Activated naive CD8-positive, alpha-beta T cell (primary cell): Measurements from ENCODE around the gene TNC.

Experiments used
- H3K27ac Mint-ChIP-seq: one replicate; pipeline ENCODE4 v1.8.0; 2021; ENCODE audit warnings: mixed read lengths
- H3K27me3 Mint-ChIP-seq: one replicate; pipeline ENCODE4 v1.8.0; 2021; ENCODE audit warnings: mixed read lengths
- H3K36me3 Mint-ChIP-seq: one replicate; pipeline ENCODE4 v1.8.0; 2021; ENCODE audit warnings: mixed read lengths
- H3K4me1 Mint-ChIP-seq: one replicate; pipeline ENCODE4 v1.8.0; 2021; ENCODE audit warnings: low read depth, mixed read lengths
- H3K4me3 Mint-ChIP-seq: one replicate; pipeline ENCODE4 v1.8.0; 2021; ENCODE audit warnings: mild to moderate bottlenecking, mixed read lengths
- H3K9me3 Mint-ChIP-seq: one replicate; pipeline ENCODE4 v1.8.0; 2021; ENCODE audit warnings: low read depth, mixed read lengths

TNC gene

GRCh38 chr9:115118879-115119218 is 892 bp upstream of the TNC start:
- Mint-ChIP-seq H3K36me3 (no peaks in the 10 kb centered on the region), H3K27ac (no peak overlapping the region), H3K4me1 (peaks cover 8% of the 10 kb centered on the region), H3K9me3 (no peaks in the 10 kb centered on the region), H3K27me3 (peaks cover 52% of the 10 kb centered on the region), H3K4me3 (no peak overlapping the region)

DNA sequence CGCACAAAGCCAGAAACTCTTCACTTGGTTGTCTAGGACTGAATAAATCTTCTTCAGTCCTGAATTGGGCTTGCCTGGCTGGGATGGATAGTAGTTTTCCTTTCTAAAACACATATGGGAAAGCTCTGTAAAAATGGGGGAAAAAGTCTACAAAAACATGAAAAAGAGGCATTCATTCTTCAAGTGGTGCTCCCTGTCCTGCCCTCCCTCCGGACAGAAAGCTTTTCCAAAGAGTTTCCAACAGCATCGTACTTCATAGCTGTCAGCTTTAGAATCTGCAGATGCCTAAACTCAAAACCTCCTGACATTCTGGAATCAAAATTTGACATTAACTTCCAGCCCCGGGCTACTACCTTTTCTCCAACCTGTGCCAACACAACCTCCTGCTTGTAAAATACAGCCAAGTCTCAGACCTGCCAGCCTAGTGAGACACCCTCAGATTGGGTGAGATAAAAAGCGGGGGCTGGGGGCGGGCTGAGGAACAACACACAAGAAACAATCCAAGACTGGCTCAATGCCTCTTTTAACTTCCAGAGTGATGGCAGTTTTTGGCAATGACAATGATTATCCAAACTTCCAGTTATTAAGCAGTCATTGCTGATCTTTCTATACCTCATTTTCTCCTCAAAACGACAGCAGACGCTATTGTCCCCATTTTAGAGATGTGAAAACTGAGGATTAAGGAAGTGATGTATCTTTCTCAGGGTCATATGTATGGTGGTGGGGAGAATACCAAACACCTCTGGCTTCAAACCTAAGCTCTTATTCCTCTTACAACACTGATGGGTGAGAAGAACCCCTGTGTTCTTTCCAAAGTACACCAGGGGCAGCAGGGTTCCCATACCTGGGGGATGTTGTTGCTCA is 1.3 kb downstream of the TNC start:
- H3K4me1 Mint-ChIP-seq = peaks cover 8% of the 10 kb centered on the region
- H3K9me3 Mint-ChIP-seq = no peaks in the 10 kb centered on the region
- H3K27ac Mint-ChIP-seq = no peak overlapping the region
- peaks cover 48% of the 10 kb centered on the region for H3K27me3 Mint-ChIP-seq
- H3K36me3 Mint-ChIP-seq = no peaks in the 10 kb centered on the region
- no peak overlapping the region for H3K4me3 Mint-ChIP-seq

DNA sequence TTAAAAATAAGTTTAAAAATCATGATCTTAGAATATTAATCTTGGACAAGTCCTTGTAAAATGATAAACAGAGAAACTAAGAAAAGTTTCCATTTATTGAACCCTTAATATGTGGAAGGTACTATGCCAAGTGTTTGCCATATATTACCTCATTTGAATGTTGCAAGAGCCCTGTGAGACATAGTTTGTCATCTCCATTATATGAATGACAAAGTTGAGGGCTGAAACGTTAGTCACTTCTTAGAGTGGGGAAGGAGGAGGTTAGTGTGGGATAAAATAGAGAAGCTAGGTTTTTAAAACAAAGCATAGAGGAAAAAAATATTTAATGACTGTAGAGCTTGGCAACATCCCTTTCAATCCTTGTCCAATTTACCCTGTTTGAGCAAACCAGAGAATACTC is 2.0 kb downstream of the TNC start:
- Mint-ChIP-seq H3K9me3 (no peaks in the 10 kb centered on the region), H3K27me3 (peaks cover 42% of the 10 kb centered on the region), H3K36me3 (no peaks in the 10 kb centered on the region), H3K4me3 (no peak overlapping the region), H3K27ac (no peak overlapping the region), H3K4me1 (peaks cover 8% of the 10 kb centered on the region)

DNA sequence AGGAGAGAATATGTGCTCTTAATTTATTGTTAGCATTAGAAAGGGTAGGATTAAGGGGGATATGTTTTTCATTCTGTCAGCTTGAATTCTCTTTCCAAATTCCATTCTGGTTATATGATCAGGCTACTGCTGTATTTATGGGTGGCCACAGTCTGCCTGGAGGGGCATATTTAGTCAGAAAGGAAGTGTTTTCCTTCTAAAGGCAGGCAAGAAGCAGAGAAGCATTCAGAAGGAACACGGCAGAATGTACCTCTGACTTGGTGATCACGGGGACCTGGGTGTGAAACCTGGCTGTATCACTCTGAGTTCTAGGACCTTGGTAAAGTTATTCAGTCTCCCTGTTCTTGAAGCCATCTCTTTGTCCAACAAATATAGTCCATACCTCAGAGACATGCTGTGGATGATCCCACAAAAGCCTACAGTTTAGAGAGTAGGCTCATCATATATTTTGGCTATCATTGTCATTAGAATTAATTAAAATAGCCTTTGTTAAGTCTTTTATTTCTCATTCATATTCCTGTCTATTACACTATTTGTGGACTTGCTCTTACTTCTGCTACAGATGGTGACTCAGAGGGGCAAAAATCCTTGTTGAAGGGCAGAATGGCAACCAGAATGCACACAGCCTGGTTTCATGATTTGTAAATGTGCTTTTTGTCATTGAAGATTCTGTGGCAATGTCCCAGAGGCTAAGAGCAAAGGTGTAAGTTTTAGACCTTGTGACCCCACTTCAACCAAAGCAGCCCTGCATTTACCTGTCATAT is 2.7 kb downstream of the TNC start:
- peaks cover 41% of the 10 kb centered on the region for H3K27me3 Mint-ChIP-seq
- peaks cover 8% of the 10 kb centered on the region for H3K4me1 Mint-ChIP-seq
- no peak overlapping the region for H3K27ac Mint-ChIP-seq
- H3K9me3 Mint-ChIP-seq = no peaks in the 10 kb centered on the region
- H3K4me3 Mint-ChIP-seq = no peak overlapping the region
- H3K36me3 Mint-ChIP-seq = no peaks in the 10 kb centered on the region

DNA sequence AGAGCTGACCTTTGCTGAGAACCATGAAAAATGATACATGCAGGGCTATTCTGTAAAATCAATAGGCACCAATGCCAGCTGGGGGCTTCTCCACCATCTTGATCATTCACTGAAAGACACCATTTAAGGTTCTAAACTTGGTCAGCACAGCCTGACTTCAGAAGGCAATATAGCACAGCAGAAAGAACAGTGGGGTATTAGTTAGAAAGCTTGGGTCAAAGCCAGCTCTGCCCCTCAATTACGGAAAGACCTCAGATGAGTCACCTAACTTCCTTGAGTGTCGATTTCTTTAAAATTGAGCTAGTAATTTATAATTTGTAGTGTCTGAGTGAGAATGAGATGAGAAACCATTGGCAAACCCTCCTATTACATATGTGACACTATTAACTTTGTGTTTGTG is 3.4 kb downstream of the TNC start:
- H3K27me3 Mint-ChIP-seq = peaks cover 42% of the 10 kb centered on the region
- H3K4me1 Mint-ChIP-seq = peaks cover 8% of the 10 kb centered on the region
- H3K9me3 Mint-ChIP-seq = no peaks in the 10 kb centered on the region
- no peak overlapping the region for H3K4me3 Mint-ChIP-seq
- H3K27ac Mint-ChIP-seq = no peak overlapping the region
- no peaks in the 10 kb centered on the region for H3K36me3 Mint-ChIP-seq

GRCh38 chr9:115114084-115114483 is 3.9 kb downstream of the TNC start:
- peaks cover 8% of the 10 kb centered on the region for H3K4me1 Mint-ChIP-seq
- H3K9me3 Mint-ChIP-seq = no peaks in the 10 kb centered on the region
- H3K36me3 Mint-ChIP-seq = no peaks in the 10 kb centered on the region
- H3K27me3 Mint-ChIP-seq = peaks cover 39% of the 10 kb centered on the region
- H3K4me3 Mint-ChIP-seq = no peak overlapping the region
- H3K27ac Mint-ChIP-seq = no peak overlapping the region

GRCh38 chr9:115111874-115112273 is 6.1 kb downstream of the TNC start:
- peaks cover 32% of the 10 kb centered on the region for H3K27me3 Mint-ChIP-seq
- H3K4me1 Mint-ChIP-seq = peaks cover 1% of the 10 kb centered on the region
- no peak overlapping the region for H3K4me3 Mint-ChIP-seq
- H3K9me3 Mint-ChIP-seq = no peaks in the 10 kb centered on the region
- no peak overlapping the region for H3K27ac Mint-ChIP-seq
- no peaks in the 10 kb centered on the region for H3K36me3 Mint-ChIP-seq

DNA sequence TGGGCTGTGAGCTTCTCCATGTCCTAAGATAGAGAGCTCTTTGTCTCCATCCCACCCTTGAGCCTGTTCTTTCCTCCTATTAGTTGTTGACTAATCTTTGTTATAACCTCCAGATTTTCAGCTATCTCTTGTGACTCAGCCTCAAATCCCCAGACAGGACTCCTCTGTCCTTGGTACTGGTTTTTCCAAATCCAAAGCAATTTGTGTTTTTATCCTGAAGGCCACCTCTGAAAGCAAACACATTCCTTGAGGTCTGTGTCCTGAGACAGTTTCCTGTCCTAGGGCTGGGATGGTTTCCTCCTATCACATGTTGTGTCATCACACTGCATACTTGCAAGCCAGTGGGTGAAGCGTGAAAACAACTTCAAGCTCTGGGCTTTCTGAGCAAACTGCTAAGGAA is 8.5 kb downstream of the TNC start:
- Mint-ChIP-seq H3K4me3 (no peak overlapping the region), H3K27ac (no peak overlapping the region), H3K27me3 (peaks cover 17% of the 10 kb centered on the region), H3K4me1 (peaks cover 8% of the 10 kb centered on the region), H3K9me3 (no peaks in the 10 kb centered on the region), H3K36me3 (no peaks in the 10 kb centered on the region)

DNA sequence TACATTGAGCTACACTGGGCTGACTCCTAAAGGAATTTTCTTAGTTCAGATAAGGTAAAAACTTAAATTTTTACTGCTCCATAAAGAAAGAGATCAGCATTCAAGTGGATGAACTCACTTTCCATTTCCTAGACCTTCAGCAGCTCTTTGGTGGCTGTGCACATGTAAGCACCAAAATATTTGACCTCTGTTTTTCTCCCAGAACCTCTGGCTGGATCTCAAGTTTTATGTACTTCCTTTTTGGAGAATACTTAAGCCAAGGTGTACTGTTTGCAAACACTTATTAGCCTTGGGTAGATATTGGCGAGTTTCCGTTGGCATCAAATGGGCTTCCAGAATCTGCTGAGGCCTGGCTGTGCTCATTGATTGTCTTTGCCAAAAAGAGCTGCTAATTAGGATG is 10.3 kb downstream of the TNC start:
- Mint-ChIP-seq H3K36me3 (no peaks in the 10 kb centered on the region), H3K27ac (no peak overlapping the region), H3K4me1 (peaks cover 8% of the 10 kb centered on the region), H3K4me3 (no peak overlapping the region), H3K9me3 (no peaks in the 10 kb centered on the region), H3K27me3 (peaks cover 9% of the 10 kb centered on the region)

- H3K36me3 Mint-ChIP-seq = no peaks in the 10 kb centered on the region
- peaks cover 7% of the 10 kb centered on the region for H3K27me3 Mint-ChIP-seq
- H3K4me1 Mint-ChIP-seq = peaks cover 8% of the 10 kb centered on the region
- no peaks in the 10 kb centered on the region for H3K9me3 Mint-ChIP-seq
- no peak overlapping the region for H3K27ac Mint-ChIP-seq
- H3K4me3 Mint-ChIP-seq = no peak overlapping the region
Measured at GRCh38 chr9:115106642-115107041, 11.3 kb downstream of the TNC start.

GRCh38 chr9:115106001-115106400 is 12.0 kb downstream of the TNC start:
- no peak overlapping the region for H3K4me3 Mint-ChIP-seq
- H3K4me1 Mint-ChIP-seq = peaks cover 8% of the 10 kb centered on the region
- H3K27me3 Mint-ChIP-seq = peaks cover 6% of the 10 kb centered on the region
- H3K36me3 Mint-ChIP-seq = no peaks in the 10 kb centered on the region
- H3K9me3 Mint-ChIP-seq = no peaks in the 10 kb centered on the region
- H3K27ac Mint-ChIP-seq = no peak overlapping the region

DNA sequence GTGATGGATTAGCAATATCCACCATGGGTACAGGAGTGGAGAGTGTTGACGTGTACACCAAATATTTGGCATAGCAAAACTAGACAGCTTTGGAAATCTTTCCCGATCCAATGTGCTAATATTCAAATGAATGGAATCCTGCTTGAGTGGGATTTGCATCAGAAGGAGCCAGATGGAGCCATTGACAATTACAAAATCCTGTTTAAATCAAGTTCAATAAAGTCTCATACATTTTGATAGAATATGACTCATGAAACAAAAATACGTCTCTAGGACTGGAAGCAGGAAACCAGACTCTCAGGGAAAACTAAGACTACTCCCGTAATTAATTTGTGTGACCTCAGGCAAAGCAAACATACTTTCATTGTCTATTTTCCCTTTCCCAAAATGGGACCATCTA is 13.0 kb downstream of the TNC start:
- no peaks in the 10 kb centered on the region for H3K9me3 Mint-ChIP-seq
- H3K4me3 Mint-ChIP-seq = no peak overlapping the region
- no peaks in the 10 kb centered on the region for H3K36me3 Mint-ChIP-seq
- H3K27me3 Mint-ChIP-seq = peaks cover 5% of the 10 kb centered on the region
- peaks cover 8% of the 10 kb centered on the region for H3K4me1 Mint-ChIP-seq
- H3K27ac Mint-ChIP-seq = no peak overlapping the region

DNA sequence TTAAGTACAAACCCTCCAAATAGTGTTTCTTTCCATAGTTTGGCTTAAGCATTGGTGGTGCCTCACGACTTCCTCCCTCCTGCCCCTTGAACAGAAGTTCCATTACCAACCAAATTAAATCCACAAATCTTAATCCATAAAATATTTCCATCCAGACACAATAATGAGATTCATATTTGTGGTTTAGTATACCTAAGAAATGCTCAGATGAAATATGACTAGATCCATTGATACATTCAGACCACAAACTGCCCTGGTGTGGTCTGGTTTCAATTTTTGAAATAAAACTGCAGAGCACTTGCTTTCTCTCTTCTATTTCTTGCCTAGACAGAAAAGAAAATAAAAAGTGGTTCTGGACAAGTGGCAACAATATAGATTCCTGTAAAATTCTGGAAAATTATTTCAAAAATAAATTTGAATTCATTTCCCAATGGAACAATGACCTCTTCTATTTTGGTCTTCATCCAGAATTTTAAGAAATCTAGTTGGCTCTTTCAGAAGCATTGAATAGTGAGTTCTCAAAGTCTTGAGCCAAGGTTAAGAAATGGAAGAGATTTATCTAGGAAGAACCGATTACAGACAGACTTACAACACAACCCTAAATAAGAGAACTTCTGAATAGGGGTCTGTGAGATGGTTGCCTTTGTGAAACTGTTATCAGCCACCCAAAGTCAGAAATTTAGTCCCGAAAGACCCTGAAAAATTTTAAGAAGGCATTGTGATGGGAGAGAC is 14.0 kb downstream of the TNC start:
- peaks cover 9% of the 10 kb centered on the region for H3K27me3 Mint-ChIP-seq
- no peaks in the 10 kb centered on the region for H3K9me3 Mint-ChIP-seq
- H3K27ac Mint-ChIP-seq = no peak overlapping the region
- H3K36me3 Mint-ChIP-seq = no peaks in the 10 kb centered on the region
- no peak overlapping the region for H3K4me3 Mint-ChIP-seq
- peaks cover 8% of the 10 kb centered on the region for H3K4me1 Mint-ChIP-seq

DNA sequence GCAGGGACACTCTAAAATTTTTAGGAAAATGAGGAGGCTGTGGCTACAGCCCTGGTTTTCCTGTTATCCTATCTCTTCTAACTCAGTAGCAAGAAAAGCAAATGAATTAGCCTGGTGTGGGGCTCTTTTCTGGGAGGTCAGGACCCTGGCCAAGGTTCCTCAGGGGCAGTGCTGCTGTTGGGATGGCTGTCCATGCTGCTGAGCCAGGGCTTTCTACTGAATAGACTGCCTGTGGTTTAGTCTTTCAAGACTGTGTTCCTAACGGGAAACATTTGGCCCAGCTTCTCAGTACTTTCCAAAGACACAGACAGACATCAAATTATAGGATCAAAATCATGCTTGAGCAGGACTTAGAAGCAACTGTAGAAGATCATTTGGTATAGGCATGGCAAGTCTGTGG is 18.1 kb downstream of the TNC start:
- Mint-ChIP-seq H3K4me3 (no peak overlapping the region), H3K27ac (no peak overlapping the region), H3K4me1 (no peaks in the 10 kb centered on the region), H3K9me3 (peaks cover 8% of the 10 kb centered on the region), H3K27me3 (peaks cover 20% of the 10 kb centered on the region), H3K36me3 (no peaks in the 10 kb centered on the region)
